GM18867 (cell line): Measurements from ENCODE around the gene MYBPC2.
"Not testable (repeated sequence)": the region's sequence is repeated elsewhere in the genome, so short reads cannot be mapped to it uniquely, and the experiment has no call there.

Source experiments
- ATAC-seq: cut with Tn5 transposase; IDR thresholded peaks from one replicate; pipeline ENCODE4 v1.9.1; 2021; ENCODE audit warnings: mild to moderate bottlenecking, moderate library complexity; ENCODE audit not compliant: unreplicated experiment

Gene MYBPC2

DNA sequence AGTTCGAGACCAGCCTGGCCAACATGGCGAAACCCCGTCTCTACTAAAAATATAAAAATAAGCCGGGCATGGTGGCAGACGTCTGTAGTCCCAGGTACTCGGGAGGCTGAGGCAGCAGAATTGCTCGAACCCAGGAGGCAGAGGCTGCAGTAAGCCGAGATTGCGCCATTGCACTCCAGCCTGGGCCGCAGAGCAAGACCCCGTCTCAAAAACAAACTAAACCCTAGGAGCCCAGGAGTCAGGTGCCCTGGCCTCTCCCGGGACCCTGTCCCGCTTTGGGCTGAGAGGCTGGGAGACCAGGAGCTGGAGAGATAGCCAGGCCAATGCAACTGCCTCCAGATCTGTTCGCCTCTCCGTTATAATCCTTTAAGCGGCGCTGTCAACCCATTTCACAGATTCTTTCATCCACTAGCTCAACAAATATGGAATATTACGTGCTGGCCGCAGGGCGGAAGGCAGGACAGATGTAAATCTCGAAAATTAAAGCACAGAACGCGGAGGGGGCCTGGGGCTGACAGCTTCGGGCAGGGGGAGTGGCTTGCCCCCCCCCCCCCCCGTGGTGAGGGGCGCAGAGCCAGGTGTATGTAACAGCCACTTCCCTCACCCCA lies 5.3 kb upstream of the MYBPC2 start:
- ATAC-seq, result no peak

DNA sequence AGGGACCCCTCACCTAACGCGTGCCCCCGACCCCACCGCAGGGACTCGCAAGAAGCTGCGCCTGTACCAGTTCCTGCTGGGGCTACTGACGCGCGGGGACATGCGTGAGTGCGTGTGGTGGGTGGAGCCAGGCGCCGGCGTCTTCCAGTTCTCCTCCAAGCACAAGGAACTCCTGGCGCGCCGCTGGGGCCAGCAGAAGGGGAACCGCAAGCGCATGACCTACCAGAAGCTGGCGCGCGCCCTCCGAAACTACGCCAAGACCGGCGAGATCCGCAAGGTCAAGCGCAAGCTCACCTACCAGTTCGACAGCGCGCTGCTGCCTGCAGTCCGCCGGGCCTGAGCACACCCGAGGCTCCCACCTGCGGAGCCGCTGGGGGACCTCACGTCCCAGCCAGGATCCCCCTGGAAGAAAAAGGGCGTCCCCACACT lies 4.7 kb upstream of the MYBPC2 start:
- no peak for ATAC-seq

GRCh38 chr19:50428772-50429463 lies 3.8 kb upstream of the MYBPC2 start:
- no peak for ATAC-seq

GRCh38 chr19:50430888-50431342 lies 1.8 kb upstream of the MYBPC2 start:
- no peak for ATAC-seq

- ATAC-seq, result peak; percentile 83
Observed at GRCh38 chr19:50431343-50432220, 1.1 kb upstream of the MYBPC2 start.

DNA sequence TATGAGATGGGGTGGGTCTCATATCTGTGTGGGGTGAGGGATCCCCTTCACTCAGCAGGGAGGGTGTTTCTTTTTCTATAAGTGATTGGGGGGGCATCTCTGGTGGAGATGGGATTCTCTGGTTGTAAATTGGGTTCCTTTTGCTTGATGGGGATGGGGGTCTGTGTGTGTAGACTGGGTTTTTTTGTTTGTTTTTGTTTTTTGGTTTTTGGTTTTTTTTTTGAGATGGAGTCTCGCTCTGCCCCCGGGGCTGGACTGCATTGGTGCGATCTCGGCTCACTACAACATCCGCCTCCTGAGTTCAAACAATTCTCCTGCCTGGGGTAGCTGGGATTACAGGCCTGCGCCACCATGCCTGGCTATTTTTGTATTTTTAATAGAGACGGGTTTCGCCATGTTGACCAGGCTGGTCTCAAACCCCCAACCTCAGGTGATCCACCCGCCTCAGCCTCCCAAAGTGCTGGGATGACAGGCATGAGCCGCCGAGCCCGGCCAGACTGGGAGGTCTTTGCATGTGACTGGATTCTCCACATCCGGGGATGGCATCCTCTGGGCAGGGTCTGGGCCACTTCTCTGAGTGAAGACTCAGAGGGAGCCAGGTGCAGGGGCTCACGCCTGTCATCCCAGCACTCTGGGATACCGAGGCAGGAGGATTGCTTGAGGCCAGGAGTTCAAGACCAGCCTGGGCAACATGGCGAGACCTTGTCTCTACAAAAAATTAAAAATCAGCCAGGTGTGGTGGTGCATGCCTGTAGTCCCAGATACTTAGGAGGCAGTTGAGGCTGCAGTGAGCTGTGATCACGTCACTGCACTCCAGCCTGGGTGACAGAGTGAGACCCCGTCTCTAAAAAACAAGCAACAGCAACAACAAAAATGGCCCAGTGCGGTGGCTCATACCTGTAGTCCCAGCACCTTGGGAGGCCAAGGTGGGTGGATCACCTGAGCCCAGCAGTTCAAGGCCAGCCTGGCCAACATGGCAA lies 799 bp downstream of the MYBPC2 start:
- ATAC-seq, result no peak

GRCh38 chr19:50434525-50434924 lies 1.8 kb downstream of the MYBPC2 start:
- no peak for ATAC-seq

- no peak for ATAC-seq
Observed at GRCh38 chr19:50435221-50435620, 2.5 kb downstream of the MYBPC2 start.

DNA sequence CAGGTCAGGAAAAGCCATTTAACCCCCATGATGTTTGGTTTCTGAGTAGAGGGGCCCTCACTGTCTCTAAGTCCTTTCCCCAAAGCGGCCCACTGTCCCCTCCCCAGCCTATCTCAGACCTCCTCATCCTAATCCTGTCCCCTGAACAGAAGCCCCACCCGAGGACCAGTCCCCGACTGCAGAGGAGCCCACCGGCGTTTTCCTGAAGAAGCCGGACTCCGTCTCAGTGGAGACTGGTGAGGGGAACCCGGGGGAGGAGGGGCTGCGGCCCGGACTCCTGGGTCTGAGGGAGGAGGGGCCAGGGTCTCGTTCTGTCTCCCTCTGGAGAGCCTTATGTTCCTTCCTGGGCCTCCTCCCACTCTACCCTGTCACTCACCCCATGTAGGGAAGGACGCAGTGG lies 2.9 kb downstream of the MYBPC2 start:
- ATAC-seq, result no peak

DNA sequence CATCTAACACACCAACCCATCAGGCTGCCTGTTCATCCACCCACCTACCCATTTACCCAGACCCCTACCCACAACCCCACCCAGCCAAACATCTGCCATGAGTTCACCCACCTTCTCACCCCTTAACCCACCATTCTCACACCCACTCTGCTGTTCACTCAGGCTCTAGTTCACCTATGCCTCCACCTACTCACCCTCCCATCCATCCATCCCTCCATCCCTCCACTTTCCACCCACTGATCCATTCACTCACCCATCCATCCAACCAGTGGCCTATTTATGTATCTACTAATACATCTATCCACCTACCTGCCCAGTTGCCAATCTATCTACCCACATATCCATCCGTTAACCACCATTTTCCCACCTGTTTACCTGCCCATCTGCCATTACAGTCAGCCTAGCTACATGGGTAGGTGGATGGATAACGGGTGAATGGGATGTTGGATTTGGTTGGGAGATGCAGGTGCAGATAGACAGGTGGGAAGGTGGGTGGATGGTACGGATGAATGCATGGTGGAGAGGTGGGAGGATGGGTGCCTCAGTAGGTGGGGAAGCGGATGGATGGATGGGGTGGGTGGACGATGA lies 5.3 kb downstream of the MYBPC2 start:
- no peak for ATAC-seq

- not testable (repeated sequence) for ATAC-seq
Observed at GRCh38 chr19:50439130-50439529, 6.4 kb downstream of the MYBPC2 start.

DNA sequence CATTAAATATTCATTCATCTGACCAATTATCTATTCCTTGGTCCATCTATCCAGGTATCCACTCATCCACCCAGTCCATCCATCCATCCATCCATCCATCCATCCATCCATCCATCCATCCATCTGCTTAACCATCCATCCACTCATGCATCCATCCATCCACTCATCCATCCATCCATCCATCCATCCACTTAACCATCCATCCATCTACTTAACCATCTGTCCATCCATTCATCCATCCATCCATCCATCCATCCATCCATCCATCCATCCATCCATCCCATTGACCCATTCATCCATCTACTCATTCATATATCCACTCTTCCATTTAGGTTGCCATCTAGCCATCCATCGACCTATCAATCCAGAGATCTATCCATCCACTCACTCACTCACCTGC lies 11.4 kb downstream of the MYBPC2 start:
- ATAC-seq, result no peak

DNA sequence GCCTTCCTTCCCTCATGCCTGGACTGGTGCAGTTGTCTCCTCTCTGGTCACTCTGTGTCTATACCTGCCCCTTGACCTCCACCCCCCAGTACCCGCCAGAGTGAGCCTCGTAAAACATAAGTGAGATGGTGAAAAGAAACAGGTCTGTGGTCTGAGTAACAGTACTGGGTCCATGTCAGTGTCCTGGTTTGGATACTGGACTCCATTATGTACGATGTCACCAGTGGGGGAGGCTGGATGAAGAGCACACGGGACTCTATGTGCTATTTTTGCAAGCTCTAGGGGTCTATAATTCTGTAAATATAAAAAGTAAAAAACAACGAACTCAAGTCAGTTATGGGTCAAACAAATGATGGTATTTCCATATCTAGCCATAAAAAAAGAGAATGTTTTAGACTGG lies 14.4 kb downstream of the MYBPC2 start:
- ATAC-seq, result no peak

DNA sequence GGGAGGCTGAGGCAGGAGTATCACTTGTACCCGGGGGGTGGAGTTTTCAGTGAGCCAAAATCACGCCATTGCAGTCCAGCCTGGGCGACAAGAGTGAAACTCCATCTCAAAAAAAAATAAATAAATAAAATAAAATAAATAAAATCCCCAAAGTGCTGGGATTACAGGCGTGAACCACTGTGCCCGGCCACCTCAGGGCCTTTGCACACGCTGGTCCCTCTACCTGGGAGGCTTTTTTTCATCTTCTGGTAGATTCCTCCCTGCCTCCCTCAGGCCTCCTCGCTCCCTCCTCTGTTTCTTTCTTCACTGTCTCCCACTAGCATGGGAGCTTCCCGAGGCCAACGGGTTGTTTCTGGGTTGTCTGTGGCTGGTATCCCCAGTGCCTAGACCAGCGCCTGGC lies 15.1 kb downstream of the MYBPC2 start:
- no peak for ATAC-seq

- ATAC-seq, result no peak
Observed at GRCh38 chr19:50449236-50449899, 16.7 kb downstream of the MYBPC2 start.

DNA sequence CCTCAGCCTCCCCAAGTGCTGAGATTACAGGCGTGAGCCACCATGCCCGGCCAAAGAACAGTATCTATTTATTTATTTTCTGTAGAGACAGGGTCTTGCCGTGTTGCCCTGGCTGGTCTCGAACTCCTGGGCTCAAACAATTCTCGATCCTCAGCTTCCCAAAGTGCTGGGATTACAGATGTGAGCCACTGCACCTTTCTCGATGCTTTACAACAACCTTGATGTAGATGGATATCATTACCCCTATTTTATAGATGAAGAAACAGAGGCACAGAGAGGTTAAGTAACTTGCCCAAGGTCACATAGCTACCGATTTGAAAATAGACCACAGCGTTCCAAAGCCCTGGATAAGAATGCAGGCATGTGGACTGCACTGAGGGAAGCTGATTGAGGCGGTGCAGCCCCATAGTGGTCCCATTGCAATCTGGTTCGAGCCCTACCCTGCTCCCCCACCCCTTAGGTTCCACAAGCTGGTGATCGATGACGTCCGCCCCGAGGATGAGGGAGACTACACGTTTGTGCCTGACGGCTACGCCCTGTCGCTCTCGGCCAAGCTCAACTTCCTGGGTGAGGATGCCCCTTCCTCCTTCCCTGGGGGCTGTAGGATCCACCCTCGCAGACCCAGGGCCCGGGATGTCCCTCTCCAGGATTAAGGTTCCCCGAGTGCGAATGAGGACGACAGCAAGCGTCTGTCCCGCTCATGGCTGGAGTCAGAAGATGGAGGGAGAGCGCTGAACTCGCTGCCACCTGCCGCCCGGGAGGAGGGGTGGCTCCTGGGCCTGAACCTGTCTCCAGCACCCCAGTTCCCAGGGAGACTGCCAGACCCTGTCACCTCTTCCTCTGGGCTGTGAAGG lies 17.9 kb downstream of the MYBPC2 start:
- no peak for ATAC-seq

DNA sequence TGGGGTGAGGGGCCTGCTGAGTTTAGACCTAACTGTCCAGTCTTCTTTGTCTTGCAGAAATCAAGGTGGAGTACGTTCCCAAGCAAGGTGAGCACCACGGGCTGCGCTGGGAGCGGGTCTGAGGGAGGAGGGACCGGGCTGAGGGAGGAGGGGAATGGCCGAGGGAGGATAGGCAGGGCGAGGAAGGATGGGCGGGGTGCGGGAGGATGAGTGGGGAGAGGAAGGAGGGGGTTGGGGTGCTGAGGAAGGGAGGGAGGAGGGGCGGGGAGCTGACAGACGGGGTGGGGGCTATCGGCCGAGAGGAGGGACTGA lies 18.5 kb downstream of the MYBPC2 start:
- ATAC-seq, result no peak

DNA sequence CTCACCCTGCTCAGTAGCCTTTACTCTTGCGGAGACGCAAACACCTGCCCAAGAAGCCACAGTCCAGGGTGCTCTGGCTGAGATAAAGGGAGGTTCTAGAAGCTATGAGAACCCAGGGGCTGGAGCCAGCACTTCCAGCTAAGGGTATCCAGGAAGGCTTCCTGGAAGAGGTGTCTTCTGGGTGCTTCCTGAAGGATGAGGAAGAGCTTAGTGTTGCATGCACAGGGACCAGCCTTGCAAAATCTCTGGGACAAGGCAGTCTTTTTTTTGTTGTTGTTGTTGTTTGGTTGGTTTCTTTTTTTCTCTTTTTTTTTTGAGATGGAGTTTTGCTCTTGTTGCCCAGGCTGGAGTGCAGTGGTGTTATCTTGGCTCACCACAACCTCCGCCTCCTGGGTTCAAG lies 20.6 kb downstream of the MYBPC2 start:
- no peak for ATAC-seq

- ATAC-seq, result no peak
Observed at GRCh38 chr19:50455992-50456391, 23.3 kb downstream of the MYBPC2 start.
